ENCODE results near the gene TNPO3.
"Not testable (repeated sequence)": the region's sequence is repeated elsewhere in the genome, so short reads cannot be mapped to it uniquely, and the experiment has no call there.

Gene TNPO3

GRCh38 chr7:128924707-128925588 lies 130.0 kb downstream of the TNPO3 start:
- DNase-seq (ENCODE audit: low read depth in 1 of 2, low spot score in 1 of 2) = no peak

GRCh38 chr7:128923411-128923800 lies 131.5 kb downstream of the TNPO3 start:
- no peak for DNase-seq (ENCODE audit: low read depth in 1 of 2, low spot score in 1 of 2)

- no peak for DNase-seq (ENCODE audit: low read depth in 1 of 2, low spot score in 1 of 2)
These were observed 132.2 kb downstream of the TNPO3 start for GRCh38 chr7:128922496-128923410.

GRCh38 chr7:128921866-128922440 lies 133.0 kb downstream of the TNPO3 start:
- no peak for DNase-seq (ENCODE audit: low read depth in 1 of 2, low spot score in 1 of 2)

GRCh38 chr7:128920913-128921582 lies 133.9 kb downstream of the TNPO3 start:
- no peak for DNase-seq (ENCODE audit: low read depth in 1 of 2, low spot score in 1 of 2)

GRCh38 chr7:128919881-128920799 lies 134.8 kb downstream of the TNPO3 start:
- DNase-seq (ENCODE audit: low read depth in 1 of 2, low spot score in 1 of 2) = no peak

GRCh38 chr7:128919241-128919640 lies 135.7 kb downstream of the TNPO3 start:
- no peak for DNase-seq (ENCODE audit: low read depth in 1 of 2, low spot score in 1 of 2)

- no peak for DNase-seq (ENCODE audit: low read depth in 1 of 2, low spot score in 1 of 2)
These were observed 136.8 kb downstream of the TNPO3 start for GRCh38 chr7:128918016-128918665.

DNA sequence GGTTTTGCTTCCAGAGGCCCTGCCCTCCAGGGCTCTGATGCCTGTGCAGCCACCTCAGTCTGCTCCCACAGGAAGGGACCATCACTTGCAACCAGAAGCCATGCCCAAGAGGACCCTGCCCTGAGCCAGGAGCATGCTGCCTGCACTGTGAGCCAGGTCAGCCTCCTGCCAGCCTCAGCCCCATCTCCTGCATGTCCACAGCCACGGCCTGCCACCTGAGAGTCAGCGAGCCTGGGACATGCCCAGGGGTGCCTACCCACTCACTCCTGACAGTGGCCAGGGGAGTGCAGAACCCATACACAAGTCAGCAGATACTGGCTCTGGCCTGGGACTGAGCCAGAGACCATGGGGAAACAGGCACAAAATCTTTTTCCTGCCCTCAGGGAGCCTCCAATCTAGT lies 137.8 kb downstream of the TNPO3 start:
- DNase-seq (ENCODE audit: low read depth in 1 of 2, low spot score in 1 of 2) = no peak

- no peak for DNase-seq (ENCODE audit: low read depth in 1 of 2, low spot score in 1 of 2)
These were observed 138.3 kb downstream of the TNPO3 start for GRCh38 chr7:128916643-128916915.

- no peak for DNase-seq (ENCODE audit: low read depth in 1 of 2, low spot score in 1 of 2)
These were observed 138.9 kb downstream of the TNPO3 start for GRCh38 chr7:128915841-128916642.

DNA sequence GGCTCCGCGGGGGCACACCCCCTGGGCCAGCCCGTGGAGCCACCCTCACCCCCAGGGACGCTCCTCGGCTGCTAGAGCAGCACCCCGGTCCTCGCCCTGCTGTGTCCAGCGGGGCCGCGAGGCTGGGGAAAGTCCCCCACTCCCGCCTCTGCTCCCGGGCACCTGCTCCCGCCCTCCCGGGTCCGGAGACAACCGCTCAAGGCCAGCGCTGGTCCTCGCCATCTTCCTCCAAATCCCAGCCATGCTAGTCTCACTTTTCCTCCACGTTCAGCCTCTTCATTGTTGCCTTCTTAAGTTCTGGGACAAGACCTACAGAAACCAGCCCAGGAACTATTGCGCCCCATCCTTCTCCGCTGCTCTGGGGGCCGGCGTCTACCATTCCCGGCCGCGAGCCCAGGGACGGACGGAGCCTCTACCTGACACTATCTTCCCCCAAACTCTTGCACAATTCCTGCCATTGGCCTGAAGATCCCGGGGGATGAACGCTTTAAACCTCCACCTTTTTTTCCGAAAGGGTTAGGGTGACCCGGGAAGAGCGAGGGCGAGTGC lies 139.6 kb downstream of the TNPO3 start:
- no peak for DNase-seq (ENCODE audit: low read depth in 1 of 2, low spot score in 1 of 2)

- DNase-seq (ENCODE audit: low read depth in 1 of 2, low spot score in 1 of 2) = no peak
These were observed 140.3 kb downstream of the TNPO3 start for GRCh38 chr7:128914566-128915151.

DNA sequence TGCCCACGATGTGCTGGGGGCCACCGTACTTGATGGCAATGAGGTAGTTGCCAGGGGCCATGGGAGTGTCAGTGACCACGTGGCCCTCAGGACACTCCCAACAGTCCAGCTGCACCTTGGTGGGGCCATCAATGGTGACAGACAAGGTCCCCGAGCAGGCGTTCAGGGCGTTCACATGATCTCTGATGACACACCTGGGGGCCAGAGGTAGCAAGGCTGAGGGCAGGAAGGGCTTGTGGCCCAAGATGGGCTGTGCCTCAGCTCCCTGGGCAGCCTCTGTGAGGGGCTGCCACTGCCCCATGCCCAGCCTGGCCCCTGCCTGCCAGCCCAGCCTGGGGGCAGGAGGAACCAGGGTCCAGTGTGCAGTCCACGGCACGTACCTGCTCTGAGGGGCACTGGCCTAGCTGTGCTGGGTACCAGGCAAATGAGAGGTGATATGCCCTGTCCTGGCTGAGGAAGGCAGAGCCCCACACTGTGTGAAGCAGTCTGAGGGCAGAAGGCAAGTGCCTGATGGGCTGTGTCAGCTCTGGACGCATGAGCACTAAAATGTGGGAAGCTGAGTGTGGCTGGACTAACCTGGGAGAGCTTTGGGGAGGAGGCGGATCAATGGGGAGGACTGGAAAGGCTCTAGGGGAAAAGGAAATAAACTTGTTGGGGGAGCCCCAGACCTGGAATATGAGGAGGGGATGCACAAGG lies 140.9 kb downstream of the TNPO3 start:
- DNase-seq (ENCODE audit: low read depth in 1 of 2, low spot score in 1 of 2) = no peak

DNA sequence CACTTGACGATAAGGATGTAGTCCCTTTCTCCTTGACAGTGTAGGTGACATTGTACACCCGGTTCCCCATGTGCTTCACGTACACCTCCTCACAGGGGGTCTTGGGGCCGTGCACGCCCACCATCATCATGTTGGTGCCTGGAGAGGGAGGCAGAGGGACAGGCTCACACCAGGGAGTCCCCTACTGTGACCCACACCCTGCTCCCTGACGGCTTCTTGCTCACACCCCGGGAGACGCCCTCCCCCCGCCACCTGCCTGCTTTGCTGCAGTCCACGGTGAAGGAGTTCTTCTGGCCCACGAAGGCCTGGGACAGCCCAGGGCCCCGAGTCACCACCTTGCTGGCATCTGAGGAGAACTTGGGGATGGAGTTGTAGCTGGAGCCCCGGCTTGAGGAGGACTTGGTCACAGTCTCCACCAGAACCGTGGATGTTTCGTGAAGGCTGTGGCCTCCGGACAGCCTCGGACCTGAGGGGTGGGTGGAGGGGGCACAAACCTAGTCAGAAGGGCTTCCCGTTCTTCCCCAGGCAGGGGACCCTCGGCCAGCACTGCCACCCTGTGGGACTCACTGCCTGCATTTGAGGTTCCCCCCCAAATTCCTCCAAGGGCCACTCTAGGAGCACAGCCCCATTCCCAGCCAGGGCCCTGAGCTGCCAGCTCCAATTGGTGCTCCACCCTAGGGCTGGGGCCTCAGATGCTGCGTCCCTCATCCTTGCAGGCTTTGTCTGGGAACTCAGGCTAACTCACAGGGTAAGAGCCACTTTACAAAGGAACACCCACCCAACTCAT lies 142.0 kb downstream of the TNPO3 start:
- not testable (repeated sequence) for DNase-seq (ENCODE audit: low read depth in 1 of 2, low spot score in 1 of 2)

DNA sequence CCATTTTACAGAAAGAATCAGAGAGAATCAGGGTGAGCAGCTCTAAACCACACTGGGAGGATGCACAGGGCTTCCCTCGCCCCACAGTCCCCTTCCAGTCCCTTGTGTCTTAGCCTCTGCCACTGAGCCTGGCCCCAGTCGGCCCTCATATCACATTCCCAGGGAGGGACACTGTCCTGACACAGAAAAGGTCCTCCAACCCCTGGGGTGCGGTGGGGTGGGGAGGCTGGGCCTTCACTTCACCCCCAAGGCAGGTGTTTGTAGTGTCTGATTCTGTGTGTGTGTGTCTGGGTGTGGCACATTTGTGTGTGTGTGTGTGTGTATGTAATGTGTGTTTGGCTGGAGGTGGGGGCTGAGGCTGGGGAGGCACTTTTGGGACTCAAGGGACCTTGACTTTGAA lies 142.6 kb downstream of the TNPO3 start:
- no peak for DNase-seq (ENCODE audit: low read depth in 1 of 2, low spot score in 1 of 2)

Measured in activated T-helper 1 cell treated with anti-CD3 and anti-CD28 coated beads, Interleukin-2, amount 50 U/mL, for 16 hours (primary cell).